ENCODE data around the gene POLN. TPM values are rescaled to one million over a fixed set of nuclear protein-coding genes. Genes with fewer than 3 reads are reported as not detected.

POLN gene
- total RNA-seq, 1 donor from 2014 or later: 0.29 TPM

- no peak overlapping the region for H3K4me3 ChIP-seq (ENCODE audit: low read depth, low read length)
- no peak for TF ChIP-seq CTCF (conservative IDR thresholded peaks at IDR 0.05; ENCODE audit: low read depth, low read length)
- DNase-seq (ENCODE audit: low read depth): no peak
These were observed 198.4 kb downstream of the POLN start for GRCh38 chr4:2043396-2044118.

- DNase-seq (ENCODE audit: low read depth): no peak
- peak overlapping the region; percentile 88 for H3K4me3 ChIP-seq (ENCODE audit: low read depth, low read length)
- no peak for TF ChIP-seq CTCF (conservative IDR thresholded peaks at IDR 0.05; ENCODE audit: low read depth, low read length)
These were observed 198.9 kb downstream of the POLN start for GRCh38 chr4:2042947-2043395.

- H3K4me3 ChIP-seq (ENCODE audit: low read depth, low read length): peak overlapping the region; percentile 88
- DNase-seq (ENCODE audit: low read depth): no peak
- no peak for TF ChIP-seq CTCF (conservative IDR thresholded peaks at IDR 0.05; ENCODE audit: low read depth, low read length)
These were observed 199.5 kb downstream of the POLN start for GRCh38 chr4:2042204-2042946.

GRCh38 chr4:2041239-2042130 lies 200.4 kb downstream of the POLN start:
- DNase-seq (ENCODE audit: low read depth): no peak
- H3K4me3 ChIP-seq (ENCODE audit: low read depth, low read length): peak overlapping the region; percentile 88
- no peak for TF ChIP-seq CTCF (conservative IDR thresholded peaks at IDR 0.05; ENCODE audit: low read depth, low read length)

GRCh38 chr4:2040391-2041238 lies 201.3 kb downstream of the POLN start:
- TF ChIP-seq CTCF (conservative IDR thresholded peaks at IDR 0.05; ENCODE audit: low read depth, low read length): no peak
- DNase-seq (ENCODE audit: low read depth): no peak
- H3K4me3 ChIP-seq (ENCODE audit: low read depth, low read length): peak overlapping the region; percentile 88

- DNase-seq (ENCODE audit: low read depth): no peak
- no peak overlapping the region for H3K4me3 ChIP-seq (ENCODE audit: low read depth, low read length)
- no peak for TF ChIP-seq CTCF (conservative IDR thresholded peaks at IDR 0.05; ENCODE audit: low read depth, low read length)
These were observed 205.1 kb downstream of the POLN start for GRCh38 chr4:2036866-2037265.
